ENCODE data around the gene CELF1.

GRCh38 chr11:47550288-47551047 lies 2.5 kb downstream of the CELF1 start:
- no peak for TF ChIP-seq POLR2A (IDR thresholded peaks at IDR 0.05; ENCODE audit: low read depth, low read length)
- no peak for TF ChIP-seq POLR2AphosphoS5 (IDR thresholded peaks at IDR 0.05; ENCODE audit: low read depth, low read length)
- TF ChIP-seq TAF1 (IDR thresholded peaks at IDR 0.05; ENCODE audit: low read depth, low read length), result no peak
- TF ChIP-seq SPI1 (IDR thresholded peaks at IDR 0.05; ENCODE audit: low read depth, low read length), result no peak
- no peak for TF ChIP-seq POU2F2 (IDR thresholded peaks at IDR 0.05; ENCODE audit: low read depth, low read length)

Measured in GM12891 (cell line).